Neural cell (in vitro differentiated cells): ENCODE measurements around the gene KRTAP5-1. TPM values are rescaled to one million over a fixed set of nuclear protein-coding genes. Genes with fewer than 3 reads are reported as not detected.

Experiments used
- H2AFZ ChIP-seq: fragments of 200-600, 300-800 bp; sonication (generic), shearing (Covaris generic); 2 replicates; pipeline ENCODE4 v1.6.0; 2014; ENCODE audit warnings: low read depth, mild to moderate bottlenecking, antibody characterized with exemption, low read length, moderate library complexity
- H3F3A ChIP-seq: fragments of 200-600 bp; shearing (Covaris generic); 2 replicates; pipeline ENCODE4 v1.6.1; 2016; ENCODE audit warnings: mild to moderate bottlenecking, moderate library complexity, mixed read lengths, antibody characterized with exemption, low read length; ENCODE audit not compliant: insufficient read depth, poor library complexity, severe bottlenecking
- H3K27ac ChIP-seq: fragments of 200-600, 300-800 bp; sonication (generic), shearing (Covaris generic); 2 replicates; pipeline ENCODE4 v1.5.1; 2014; ENCODE audit warnings: mild to moderate bottlenecking, low read length, moderate library complexity
- H3K27me3 ChIP-seq: fragments of 300-800, 200-600 bp; sonication (generic), shearing (Covaris generic); 2 replicates; pipeline ENCODE4 v1.6.0; 2014; ENCODE audit warnings: mild to moderate bottlenecking, low read depth, low read length, moderate library complexity; ENCODE audit not compliant: insufficient read depth
- H3K36me3 ChIP-seq: fragments of 300-800, 200-600 bp; sonication (generic), shearing (Covaris generic); 2 replicates; pipeline ENCODE4 v1.5.1; 2014; ENCODE audit warnings: mild to moderate bottlenecking, antibody characterized with exemption, low read length, moderate library complexity; ENCODE audit not compliant: insufficient read depth
- H3K4me2 ChIP-seq: fragments of 300-800, 200-600 bp; sonication (generic), shearing (Covaris generic); 2 replicates; pipeline ENCODE4 v1.6.0; 2014; ENCODE audit warnings: mild to moderate bottlenecking, low read length
- H3K4me3 ChIP-seq: fragments of 300-800, 200-600 bp; sonication (generic), shearing (Covaris generic); 2 replicates; pipeline ENCODE4 v1.5.1; 2014; ENCODE audit warnings: mild to moderate bottlenecking, low read length, moderate library complexity
- H3K79me2 ChIP-seq: fragments of 200-600 bp; shearing (Covaris generic); replicated peaks from 2 replicates; pipeline ENCODE4 v1.6.0; 2014; ENCODE audit warnings: mild to moderate bottlenecking, low read length, moderate library complexity; ENCODE audit not compliant: insufficient read depth
- H3K9ac ChIP-seq: fragments of 300-800, 200-600 bp; sonication (generic), shearing (Covaris generic); 2 replicates; pipeline ENCODE4 v1.6.1; 2016; ENCODE audit warnings: mild to moderate bottlenecking, low read length, mixed read lengths
- H3K9me2 ChIP-seq: fragments of 200-600 bp; shearing (Covaris generic); 2 replicates; pipeline ENCODE4 v1.6.1; 2016; ENCODE audit warnings: mild to moderate bottlenecking, low read length, mixed read lengths; ENCODE audit not compliant: insufficient read depth
- H3K9me3 ChIP-seq: fragments of 200-600, 300-800 bp; sonication (generic), shearing (Covaris generic); 2 replicates; pipeline ENCODE4 v1.6.1; 2016; ENCODE audit warnings: mild to moderate bottlenecking, mixed run types, low read length, moderate library complexity, mixed read lengths
- H4K20me1 ChIP-seq: fragments of 200-600 bp; shearing (Covaris generic); 2 replicates; pipeline ENCODE4 v1.6.1; 2016; ENCODE audit warnings: mild to moderate bottlenecking, mixed run types; ENCODE audit not compliant: insufficient read depth
- CTCF ChIP-seq: fragments of 450-650 bp; IDR thresholded peaks from 2 replicates; pipeline ENCODE4 v1.5.1; 2014; ENCODE audit warnings: antibody characterized with exemption, mild to moderate bottlenecking, moderate library complexity; ENCODE audit not compliant: poor library complexity, severe bottlenecking
- EP300 ChIP-seq: fragments of 450-650 bp; conservative IDR thresholded peaks from 2 replicates; pipeline ENCODE4 v1.6.1; 2014; ENCODE audit warnings: antibody characterized with exemption, mild to moderate bottlenecking, moderate library complexity; ENCODE audit not compliant: poor library complexity, severe bottlenecking
- EZH2 ChIP-seq: fragments of 200-600, 300-800 bp; shearing (Covaris generic), sonication (generic); IDR thresholded peaks from 2 replicates; pipeline ENCODE4 v1.6.1; 2014; ENCODE audit warnings: antibody characterized with exemption, low read length, borderline replicate concordance, mild to moderate bottlenecking; ENCODE audit not compliant: insufficient read depth, poor library complexity, severe bottlenecking
- MXI1 ChIP-seq: fragments of 450-650 bp; conservative IDR thresholded peaks from 2 replicates; pipeline ENCODE4 v1.6.1; 2014; ENCODE audit warnings: antibody characterized with exemption, mild to moderate bottlenecking; ENCODE audit not compliant: poor library complexity, severe bottlenecking
- POLR2AphosphoS5 ChIP-seq: IDR thresholded peaks from 2 replicates; pipeline ENCODE4 v1.6.1; 2012
- RAD21 ChIP-seq: fragments of 450-650 bp; conservative IDR thresholded peaks from 2 replicates; pipeline ENCODE4 v1.6.1; 2014; ENCODE audit warnings: antibody characterized with exemption, mild to moderate bottlenecking, moderate library complexity
- SMC3 ChIP-seq: fragments of 450-650 bp; conservative IDR thresholded peaks from 2 replicates; pipeline ENCODE4 v1.6.1; 2014; ENCODE audit warnings: antibody characterized with exemption, mild to moderate bottlenecking, moderate library complexity; ENCODE audit not compliant: poor library complexity
- TAF1 ChIP-seq: IDR thresholded peaks from 2 replicates; pipeline ENCODE4 v1.6.1; 2012; ENCODE audit warnings: low read depth
- polyA plus RNA-seq: library from polyadenylated mRNA; depleted of rRNA; stranded (reverse); fragments of >200 nt; gene quantifications from 2 replicates; pipeline ENCODE4 v1.2.3, GENCODE V29; 2014
- TF ChIP-seq, protein P1 (sequence below): IDR thresholded peaks from 2 replicates; pipeline ENCODE4 v1.6.1; 2012; ENCODE audit warnings: borderline replicate concordance

KRTAP5-1 gene
- polyA plus RNA-seq, 1 donor from 2014 or later = not detected

- Histone ChIP-seq H3K4me3 (no peak overlapping the region), H3K79me2 (no peaks in the 10 kb centered on the region), H3K27me3 (no peaks in the 10 kb centered on the region), H3K27ac (no peak overlapping the region), H4K20me1 (peaks cover 37% of the 10 kb centered on the region), H3K9ac (no peak overlapping the region), H3K9me2 (no peaks in the 10 kb centered on the region), H3K4me2 (no peak overlapping the region), H3K36me3 (no peaks in the 10 kb centered on the region), H3F3A (no peaks in the 10 kb centered on the region), H2AFZ (no peak overlapping the region), H3K9me3 (no peaks in the 10 kb centered on the region)
- TF ChIP-seq SMC3 = no peak
- no peak for TF ChIP-seq CTCF
- no peak for TF ChIP-seq MXI1
- no peak for TF ChIP-seq RAD21
- no peak for TF ChIP-seq EZH2
Measured at GRCh38 chr11:1560002-1560648, 25.0 kb downstream of the KRTAP5-1 start.

- H2AFZ ChIP-seq = no peak overlapping the region
- no peaks in the 10 kb centered on the region for H3K9me3 ChIP-seq
- no peak overlapping the region for H3K27ac ChIP-seq
- H3K27me3 ChIP-seq = no peaks in the 10 kb centered on the region
- H3K4me2 ChIP-seq = no peak overlapping the region
- no peaks in the 10 kb centered on the region for H3F3A ChIP-seq
- no peaks in the 10 kb centered on the region for H3K36me3 ChIP-seq
- no peak for TF ChIP-seq CTCF
- no peak for TF ChIP-seq RAD21
- TF ChIP-seq, protein P1, sequence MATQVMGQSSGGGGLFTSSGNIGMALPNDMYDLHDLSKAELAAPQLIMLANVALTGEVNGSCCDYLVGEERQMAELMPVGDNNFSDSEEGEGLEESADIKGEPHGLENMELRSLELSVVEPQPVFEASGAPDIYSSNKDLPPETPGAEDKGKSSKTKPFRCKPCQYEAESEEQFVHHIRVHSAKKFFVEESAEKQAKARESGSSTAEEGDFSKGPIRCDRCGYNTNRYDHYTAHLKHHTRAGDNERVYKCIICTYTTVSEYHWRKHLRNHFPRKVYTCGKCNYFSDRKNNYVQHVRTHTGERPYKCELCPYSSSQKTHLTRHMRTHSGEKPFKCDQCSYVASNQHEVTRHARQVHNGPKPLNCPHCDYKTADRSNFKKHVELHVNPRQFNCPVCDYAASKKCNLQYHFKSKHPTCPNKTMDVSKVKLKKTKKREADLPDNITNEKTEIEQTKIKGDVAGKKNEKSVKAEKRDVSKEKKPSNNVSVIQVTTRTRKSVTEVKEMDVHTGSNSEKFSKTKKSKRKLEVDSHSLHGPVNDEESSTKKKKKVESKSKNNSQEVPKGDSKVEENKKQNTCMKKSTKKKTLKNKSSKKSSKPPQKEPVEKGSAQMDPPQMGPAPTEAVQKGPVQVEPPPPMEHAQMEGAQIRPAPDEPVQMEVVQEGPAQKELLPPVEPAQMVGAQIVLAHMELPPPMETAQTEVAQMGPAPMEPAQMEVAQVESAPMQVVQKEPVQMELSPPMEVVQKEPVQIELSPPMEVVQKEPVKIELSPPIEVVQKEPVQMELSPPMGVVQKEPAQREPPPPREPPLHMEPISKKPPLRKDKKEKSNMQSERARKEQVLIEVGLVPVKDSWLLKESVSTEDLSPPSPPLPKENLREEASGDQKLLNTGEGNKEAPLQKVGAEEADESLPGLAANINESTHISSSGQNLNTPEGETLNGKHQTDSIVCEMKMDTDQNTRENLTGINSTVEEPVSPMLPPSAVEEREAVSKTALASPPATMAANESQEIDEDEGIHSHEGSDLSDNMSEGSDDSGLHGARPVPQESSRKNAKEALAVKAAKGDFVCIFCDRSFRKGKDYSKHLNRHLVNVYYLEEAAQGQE = no peak
- TF ChIP-seq MXI1 = no peak
- no peak for TF ChIP-seq EZH2
- no peak for TF ChIP-seq SMC3
- TF ChIP-seq POLR2AphosphoS5 = no peak
- no peak for TF ChIP-seq TAF1
- TF ChIP-seq EP300 = no peak
- no peaks in the 10 kb centered on the region for H3K9me2 ChIP-seq
- H3K4me3 ChIP-seq = no peak overlapping the region
- no peaks in the 10 kb centered on the region for H3K79me2 ChIP-seq
- H4K20me1 ChIP-seq = peaks cover 36% of the 10 kb centered on the region
- no peak overlapping the region for H3K9ac ChIP-seq
Measured at GRCh38 chr11:1559111-1559951, 25.8 kb downstream of the KRTAP5-1 start.
